HPDE6-E6E7 (cell line): ENCODE results near the gene LRRC23.

Experiments used
- DNase-seq: peaks from one replicate; pipeline ENCODE4 v3.0.0; 2011; ENCODE audit warnings: missing footprints; ENCODE audit errors: extremely low spot score

LRRC23 gene

GRCh38 chr12:6925540-6926279, 21.1 kb downstream of the LRRC23 start:
- DNase-seq = no peak

GRCh38 chr12:6927379-6928021, 22.9 kb downstream of the LRRC23 start, which contains the start of gene ATN1:
TSS of gene ATN1 (plus strand) at chr12:6927959. CDS start at chr12:6934002, 6,043 bp downstream.
- DNase-seq = no peak

GRCh38 chr12:6928022-6928702, 23.5 kb downstream of the LRRC23 start:
- DNase-seq = no peak

- DNase-seq = no peak
These were observed 24.2 kb downstream of the LRRC23 start for GRCh38 chr12:6928703-6929407.

GRCh38 chr12:6929466-6930452, 25.1 kb downstream of the LRRC23 start:
- DNase-seq = no peak

- no peak for DNase-seq
These were observed 28.1 kb downstream of the LRRC23 start for GRCh38 chr12:6932766-6933165.

GRCh38 chr12:6934110-6934509, 29.5 kb downstream of the LRRC23 start:
- DNase-seq = no peak

GRCh38 chr12:6935371-6936193, 31.0 kb downstream of the LRRC23 start:
- no peak for DNase-seq

GRCh38 chr12:6936194-6936635, 31.6 kb downstream of the LRRC23 start:
- no peak for DNase-seq

GRCh38 chr12:6936636-6937480, 32.2 kb downstream of the LRRC23 start:
- DNase-seq = no peak

GRCh38 chr12:6937481-6938352, 33.1 kb downstream of the LRRC23 start:
- DNase-seq = no peak

- no peak for DNase-seq
These were observed 34.0 kb downstream of the LRRC23 start for GRCh38 chr12:6938353-6939190.

- DNase-seq = no peak
These were observed 34.5 kb downstream of the LRRC23 start for GRCh38 chr12:6939191-6939540.

- no peak for DNase-seq
These were observed 36.6 kb downstream of the LRRC23 start for GRCh38 chr12:6941267-6941666.

GRCh38 chr12:6941782-6942181, 37.2 kb downstream of the LRRC23 start:
- DNase-seq = no peak

- DNase-seq = no peak
These were observed 37.7 kb downstream of the LRRC23 start for GRCh38 chr12:6942331-6942665.

GRCh38 chr12:6943389-6943721, 38.7 kb downstream of the LRRC23 start:
- no peak for DNase-seq
